Naive thymus-derived CD4-positive, alpha-beta T cell (primary cell): Measurements from ENCODE around the gene TMTC4. TPM values are rescaled to one million over a fixed set of nuclear protein-coding genes. Genes with fewer than 3 reads are reported as not detected.

Source experiments
- ATAC-seq: fragments of 150-1000 bp; cut with Tn5 transposase; 2 replicates; pipeline ENCODE4 v1.10.0; 2021; ENCODE audit warnings: mild to moderate bottlenecking, moderate library complexity
- CTCF ChIA-PET: fragments of 350-600 bp; sonication (Branson Sonifier 250); formaldehyde crosslinking; loops from one replicate; lab custom pipeline; 2021; ENCODE audit warnings: antibody characterized with exemption; lab: Charles Lee
- POLR2A ChIA-PET: fragments of 350-600 bp; sonication (Branson Sonifier 250); formaldehyde crosslinking; loops from one replicate; lab custom pipeline; 2021; ENCODE audit warnings: antibody characterized with exemption, inconsistent platforms; lab: Charles Lee
- DNase-seq, 9 donors: peaks; one replicate each; pipeline versions ENCODE4 v3.0.0 to v3.0.0-alpha.2; 2020 to 2022; ENCODE audit warnings: mixed read lengths in 1 of 9
- H3K27ac ChIP-seq: one replicate; pipeline ENCODE4 v1.7.0; 2013; ENCODE audit warnings: mild to moderate bottlenecking, low read depth, low read length, moderate library complexity
- H3K27me3 ChIP-seq, 2 donors: one replicate each; pipeline ENCODE4 v1.7.0; 2013; ENCODE audit warnings: low read length in 2 of 2, mild to moderate bottlenecking in 2 of 2, moderate library complexity in 2 of 2; ENCODE audit not compliant: control insufficient read depth in 2 of 2, insufficient read depth in 2 of 2
- H3K36me3 ChIP-seq, 3 experiments: 1 replicate in 2 of 3; 2 replicates in 1 of 3; pipeline ENCODE4 v1.7.0; 2013; ENCODE audit warnings: low read length in 3 of 3, mild to moderate bottlenecking in 3 of 3, moderate library complexity in 1 of 3; ENCODE audit not compliant: insufficient read depth in 3 of 3, control insufficient read depth in 2 of 3
- H3K4me1 ChIP-seq, 2 donors: one replicate each; pipeline ENCODE4 v1.7.0; 2013; ENCODE audit warnings: low read length in 2 of 2, mild to moderate bottlenecking in 2 of 2, moderate library complexity in 1 of 2; ENCODE audit not compliant: control insufficient read depth in 2 of 2, insufficient read depth in 2 of 2
- H3K4me3 ChIP-seq: 2 replicates; pipeline ENCODE4 v1.7.0; 2013; ENCODE audit warnings: mild to moderate bottlenecking, low read length
- H3K9me3 ChIP-seq, 3 experiments: 1 replicate in 2 of 3; 2 replicates in 1 of 3; pipeline ENCODE4 v1.7.0; 2013; ENCODE audit warnings: low read length in 3 of 3; ENCODE audit not compliant: control insufficient read depth in 2 of 3
- H3K27ac Mint-ChIP-seq, 9 donors: one replicate each; pipeline ENCODE4 v1.8.0; 2020 to 2022; ENCODE audit warnings: mixed read lengths in 9 of 9, mild to moderate bottlenecking in 8 of 9, moderate library complexity in 5 of 9, inconsistent platforms in 2 of 9
- H3K27me3 Mint-ChIP-seq, 5 donors: one replicate each; pipeline ENCODE4 v1.8.0; 2021 to 2022; ENCODE audit warnings: mixed read lengths in 5 of 5, mild to moderate bottlenecking in 1 of 5
- H3K36me3 Mint-ChIP-seq, 5 donors: one replicate each; pipeline ENCODE4 v1.8.0; 2020 to 2022; ENCODE audit warnings: mixed read lengths in 5 of 5, mild to moderate bottlenecking in 3 of 5, inconsistent platforms in 1 of 5
- H3K4me1 Mint-ChIP-seq, 7 donors: one replicate each; pipeline ENCODE4 v1.8.0; 2020 to 2022; ENCODE audit warnings: mixed read lengths in 7 of 7, mild to moderate bottlenecking in 3 of 7, inconsistent platforms in 1 of 7
- H3K4me3 Mint-ChIP-seq, 10 donors: one replicate each; pipeline ENCODE4 v1.8.0; 2020 to 2022; ENCODE audit warnings: mild to moderate bottlenecking in 10 of 10, mixed read lengths in 10 of 10, moderate library complexity in 6 of 10, inconsistent platforms in 2 of 10
- H3K9me3 Mint-ChIP-seq, 11 donors: one replicate each; pipeline ENCODE4 v1.8.0; 2020 to 2022; ENCODE audit warnings: mixed read lengths in 11 of 11, mild to moderate bottlenecking in 4 of 11, inconsistent platforms in 1 of 11, moderate library complexity in 1 of 11
- intact Hi-C, 2 donors: fragments of 100-400 bp; cut with micrococcal nuclease; formaldehyde crosslinking; loops; one replicate each; pipeline ENCODE4 v1.15.1; 2023
- polyA plus RNA-seq, 2 donors: library from polyadenylated mRNA; unstranded; fragments of 300-500 nt; fragmentation: Illumina TruSeq; gene quantifications; one replicate each; pipeline ENCODE4 v1.2.3, GENCODE V29; 2021
- total RNA-seq, 6 experiments: library from RNA in 5 of 6; stranded (reverse) in 5 of 6; gene quantifications; 1 replicate in 5 of 6; 2 replicates in 1 of 6; pipeline ENCODE4 v1.2.3 and lab custom pipeline; 2021 to 2026

Gene TMTC4
- total and polyA plus RNA-seq, 7 experiments from 2014 or later, result 3.2 to 25.1 (median 15.7) TPM

DNA sequence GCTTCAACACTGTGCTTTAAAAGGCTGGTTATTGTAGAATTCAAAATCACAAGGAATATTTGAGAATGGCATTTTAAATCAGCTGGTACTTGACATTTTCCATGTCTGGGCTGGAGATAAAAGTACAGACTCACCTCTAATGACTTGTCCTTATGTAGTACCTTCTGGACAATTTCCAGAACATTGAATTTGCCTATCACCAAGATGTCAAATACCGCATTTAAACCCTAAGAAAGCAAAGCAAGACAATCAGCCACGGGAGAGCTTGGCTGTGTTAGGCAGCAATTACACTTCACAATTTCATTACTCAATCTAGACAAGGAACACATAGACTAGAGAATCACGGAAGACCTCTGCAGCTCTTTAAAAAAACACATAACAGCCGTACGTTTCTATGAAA lies 36.8 kb downstream of the TMTC4 start:
- POLR2A ChIA-PET, result no interaction called here
- Histone ChIP-seq H3K27ac (no peak overlapping the region), H3K9me3 (no peaks in the 10 kb centered on the region), H3K4me1 (no peaks in the 10 kb centered on the region), H3K4me3 (no peak overlapping the region), H3K27me3 (no peaks in the 10 kb centered on the region), H3K36me3 (peaks cover 0 to 69% (median 0%) of the 10 kb centered on the region in 3 experiments)
- H3K27ac Mint-ChIP-seq, result no peak overlapping the region
- intact Hi-C loops, result loop anchor here in 1 of 2 donors (5.0 kb wide), 1 partner anchor 65 kb away; no protein-coding TSS in a partner anchor
- no peaks in the 10 kb centered on the region for H3K9me3 Mint-ChIP-seq
- peaks cover 14 to 65% (median 38%) of the 10 kb centered on the region in 5 donors for H3K36me3 Mint-ChIP-seq
- peaks cover 0 to 1% (median 0%) of the 10 kb centered on the region in 7 donors for H3K4me1 Mint-ChIP-seq
- ATAC-seq (no peak), DNase-seq (no peak)
- CTCF ChIA-PET, result no interaction called here
- no peak overlapping the region for H3K4me3 Mint-ChIP-seq
- H3K27me3 Mint-ChIP-seq, result no peaks in the 10 kb centered on the region

GRCh38 chr13:100637380-100637779 lies 37.2 kb downstream of the TMTC4 start:
- H3K36me3 Mint-ChIP-seq, result peaks cover 14 to 64% (median 38%) of the 10 kb centered on the region in 5 donors
- intact Hi-C loops, result loop anchor here in 1 of 2 donors (5.0 kb wide), 1 partner anchor 65 kb away; no protein-coding TSS in a partner anchor
- no peak overlapping the region for H3K27ac ChIP-seq
- no peaks in the 10 kb centered on the region for H3K27me3 ChIP-seq
- H3K27me3 Mint-ChIP-seq, result no peaks in the 10 kb centered on the region
- DNase-seq (no peak), ATAC-seq (no peak)
- H3K27ac Mint-ChIP-seq, result no peak overlapping the region
- H3K4me1 Mint-ChIP-seq, result peaks cover 0 to 1% (median 0%) of the 10 kb centered on the region in 7 donors
- H3K4me3 ChIP-seq, result no peak overlapping the region
- no peaks in the 10 kb centered on the region for H3K9me3 ChIP-seq
- ChIA-PET CTCF (no interaction called here), POLR2A (no interaction called here)
- no peaks in the 10 kb centered on the region for H3K9me3 Mint-ChIP-seq
- H3K4me1 ChIP-seq, result no peaks in the 10 kb centered on the region
- no peak overlapping the region for H3K4me3 Mint-ChIP-seq
- H3K36me3 ChIP-seq, result peaks cover 0 to 65% (median 0%) of the 10 kb centered on the region in 3 experiments

GRCh38 chr13:100636441-100636840 lies 38.2 kb downstream of the TMTC4 start:
- peaks cover 0 to 4% (median 0%) of the 10 kb centered on the region in 7 donors for H3K4me1 Mint-ChIP-seq
- no peaks in the 10 kb centered on the region for H3K27me3 Mint-ChIP-seq
- no peak overlapping the region for H3K27ac Mint-ChIP-seq
- no peaks in the 10 kb centered on the region for H3K27me3 ChIP-seq
- H3K4me3 Mint-ChIP-seq, result no peak overlapping the region
- no peaks in the 10 kb centered on the region for H3K4me1 ChIP-seq
- intact Hi-C loops, result loop anchor here in 1 of 2 donors (5.0 kb wide), 1 partner anchor 64 kb away; no protein-coding TSS in a partner anchor
- DNase-seq, result no peak
- H3K9me3 Mint-ChIP-seq, result no peaks in the 10 kb centered on the region
- POLR2A ChIA-PET, result no interaction called here
- no peak for ATAC-seq
- peaks cover 8 to 56% (median 37%) of the 10 kb centered on the region in 5 donors for H3K36me3 Mint-ChIP-seq
- peaks cover 0 to 57% (median 0%) of the 10 kb centered on the region in 3 experiments for H3K36me3 ChIP-seq
- H3K27ac ChIP-seq, result no peak overlapping the region
- no peaks in the 10 kb centered on the region for H3K9me3 ChIP-seq
- CTCF ChIA-PET, result interaction anchor here (0.6 kb wide), 1 partner anchor 26 kb away, joined by 3 read pairs; no protein-coding TSS in a partner anchor
- H3K4me3 ChIP-seq, result no peak overlapping the region

- peaks cover 0 to 54% (median 0%) of the 10 kb centered on the region in 3 experiments for H3K36me3 ChIP-seq
- ChIA-PET CTCF (no interaction called here), POLR2A (no interaction called here)
- intact Hi-C loops, result loop anchor here in 1 of 2 donors (5.0 kb wide), 1 partner anchor 64 kb away; no protein-coding TSS in a partner anchor
- H3K9me3 Mint-ChIP-seq, result no peaks in the 10 kb centered on the region
- ATAC-seq (no peak), DNase-seq (no peak)
- peaks cover 8 to 51% (median 35%) of the 10 kb centered on the region in 5 donors for H3K36me3 Mint-ChIP-seq
- H3K9me3 ChIP-seq, result no peaks in the 10 kb centered on the region
- no peaks in the 10 kb centered on the region for H3K27me3 ChIP-seq
- peaks cover 0 to 4% (median 0%) of the 10 kb centered on the region in 7 donors for H3K4me1 Mint-ChIP-seq
- H3K27ac Mint-ChIP-seq, result no peak overlapping the region
- no peak overlapping the region for H3K4me3 Mint-ChIP-seq
- H3K4me3 ChIP-seq, result no peak overlapping the region
- no peaks in the 10 kb centered on the region for H3K27me3 Mint-ChIP-seq
- no peaks in the 10 kb centered on the region for H3K4me1 ChIP-seq
- no peak overlapping the region for H3K27ac ChIP-seq
Measured at GRCh38 chr13:100636004-100636403, 38.6 kb downstream of the TMTC4 start.

GRCh38 chr13:100634696-100635095 lies 39.9 kb downstream of the TMTC4 start:
- no peak overlapping the region for H3K27ac ChIP-seq
- no peak for ATAC-seq
- no peaks in the 10 kb centered on the region for H3K9me3 ChIP-seq
- Mint-ChIP-seq H3K4me1 (peaks cover 0 to 4% (median under 1%) of the 10 kb centered on the region in 7 donors), H3K27ac (no peak overlapping the region), H3K36me3 (peaks cover 9 to 58% (median 42%) of the 10 kb centered on the region in 5 donors), H3K9me3 (no peaks in the 10 kb centered on the region), H3K27me3 (no peaks in the 10 kb centered on the region), H3K4me3 (no peak overlapping the region)
- H3K27me3 ChIP-seq, result no peaks in the 10 kb centered on the region
- no peaks in the 10 kb centered on the region for H3K4me1 ChIP-seq
- ChIA-PET CTCF (no interaction called here), POLR2A (no interaction called here)
- DNase-seq, result no peak
- peaks cover 0 to 52% (median 0%) of the 10 kb centered on the region in 3 experiments for H3K36me3 ChIP-seq
- intact Hi-C loops, result loop anchor here in 1 of 2 donors (5.0 kb wide), 1 partner anchor 62 kb away; no protein-coding TSS in a partner anchor
- H3K4me3 ChIP-seq, result no peak overlapping the region

GRCh38 chr13:100633461-100633860 lies 41.1 kb downstream of the TMTC4 start:
- DNase-seq (no peak), ATAC-seq (no peak)
- Mint-ChIP-seq H3K9me3 (no peaks in the 10 kb centered on the region), H3K4me1 (peaks cover 0 to 4% (median 2%) of the 10 kb centered on the region in 7 donors), H3K27ac (no peak overlapping the region), H3K36me3 (peaks cover 12 to 65% (median 54%) of the 10 kb centered on the region in 5 donors), H3K4me3 (no peak overlapping the region), H3K27me3 (no peaks in the 10 kb centered on the region)
- CTCF ChIA-PET, result interaction anchor here (1.2 kb wide), 1 partner anchor 61 kb away, joined by 3 read pairs; no protein-coding TSS in a partner anchor
- Histone ChIP-seq H3K27ac (no peak overlapping the region), H3K27me3 (no peaks in the 10 kb centered on the region), H3K4me3 (no peak overlapping the region), H3K36me3 (peaks cover 0 to 56% (median 0%) of the 10 kb centered on the region in 3 experiments), H3K4me1 (no peaks in the 10 kb centered on the region), H3K9me3 (no peaks in the 10 kb centered on the region)
- intact Hi-C loops, result no loop called here
- POLR2A ChIA-PET, result no interaction called here

DNA sequence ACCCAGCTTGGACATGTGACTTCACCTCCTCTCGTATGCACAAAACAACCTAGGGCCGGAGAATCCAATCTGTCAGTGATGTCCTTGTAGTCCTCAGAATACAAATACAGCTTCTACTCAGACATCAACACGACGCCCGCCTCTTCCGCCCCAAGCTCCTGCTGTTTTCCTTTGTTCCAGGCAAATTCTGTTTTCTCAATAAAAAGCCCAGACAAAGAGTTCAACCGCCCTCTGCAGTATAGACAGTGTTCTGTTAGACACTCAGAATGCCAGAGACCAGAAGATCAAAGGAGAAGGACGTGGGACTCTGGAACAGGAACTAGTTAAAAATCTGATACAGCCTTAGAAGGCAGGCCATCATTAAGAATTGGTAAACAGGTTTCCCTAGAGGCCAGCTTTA lies 44.0 kb downstream of the TMTC4 start:
- no peaks in the 10 kb centered on the region for H3K4me1 ChIP-seq

More for the DNA sequence above, 44.0 kb downstream of the TMTC4 start:
- H3K9me3 ChIP-seq, result no peaks in the 10 kb centered on the region
- ChIA-PET POLR2A (no interaction called here), CTCF (no interaction called here)
- DNase-seq (no peak), ATAC-seq (no peak)
- peaks cover 25 to 64% (median 63%) of the 10 kb centered on the region in 5 donors for H3K36me3 Mint-ChIP-seq
- no peak overlapping the region for H3K27ac ChIP-seq
- no peaks in the 10 kb centered on the region for H3K9me3 Mint-ChIP-seq
- no peak overlapping the region for H3K4me3 ChIP-seq
- peaks cover 0 to 50% (median 0%) of the 10 kb centered on the region in 3 experiments for H3K36me3 ChIP-seq
- H3K4me3 Mint-ChIP-seq, result no peak overlapping the region
- H3K27me3 Mint-ChIP-seq, result no peaks in the 10 kb centered on the region
- H3K27ac Mint-ChIP-seq, result no peak overlapping the region
- peaks cover 0 to 4% (median 2%) of the 10 kb centered on the region in 7 donors for H3K4me1 Mint-ChIP-seq
- intact Hi-C loops, result no loop called here
- no peaks in the 10 kb centered on the region for H3K27me3 ChIP-seq
